ENCODE data around the gene IRF4. TPM values are rescaled to one million over a fixed set of nuclear protein-coding genes. Genes with fewer than 3 reads are reported as not detected.

IRF4 gene
- total RNA-seq, 2 experiments from 2014 or later: 16.9 to 20.8 TPM

DNA sequence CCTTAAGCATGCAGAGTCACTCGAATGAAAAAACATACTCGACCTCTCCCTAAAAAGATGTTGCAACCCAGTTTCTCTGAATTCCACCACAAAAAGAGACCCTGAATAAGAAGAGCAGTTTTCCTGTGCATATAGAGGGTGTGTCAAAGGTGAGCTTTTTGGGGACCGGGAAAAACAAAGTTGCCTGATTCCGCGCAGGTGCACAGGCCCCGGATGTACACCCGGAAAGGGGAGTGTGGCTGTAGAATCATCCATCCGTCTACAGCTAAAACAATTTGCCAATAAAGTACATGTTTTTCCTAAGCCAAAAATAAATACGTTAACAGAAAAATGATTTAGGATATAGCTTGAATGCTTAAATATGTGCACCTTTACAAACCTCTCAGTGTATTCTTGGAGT lies 41.2 kb upstream of the IRF4 start:
- no peaks in the 10 kb centered on the region for H3K4me1 ChIP-seq (ENCODE audit: insufficient read depth, low read length)
- ChIA-PET POLR2A (interaction anchor here (1.2 kb wide), 1 partner anchor 9 kb away, joined by 4 read pairs; no protein-coding TSS in a partner anchor), CTCF (interaction anchor here (0.7 kb wide), 1 partner anchor 10 kb away, joined by 3 read pairs; no protein-coding TSS in a partner anchor)
- no peak overlapping the region for H3K27ac ChIP-seq (ENCODE audit: low read depth in 1 of 2, low read length in 2 of 2)
- Mint-ChIP-seq H3K9me3 (no peaks in the 10 kb centered on the region), H3K27me3 (no peaks in the 10 kb centered on the region), H3K27ac (no peak overlapping the region), H3K4me1 (ENCODE audit: low read depth) (no peaks in the 10 kb centered on the region), H3K36me3 (ENCODE audit: low read depth) (peaks cover 62% of the 10 kb centered on the region), H3K4me3 (no peak overlapping the region)
- DNase-seq (no peak), ATAC-seq (ENCODE audit: poor library complexity) (no peak)
- H3K36me3 ChIP-seq (ENCODE audit: insufficient read depth, low read length): peaks cover 12% of the 10 kb centered on the region
- TF ChIP-seq, protein P1, sequence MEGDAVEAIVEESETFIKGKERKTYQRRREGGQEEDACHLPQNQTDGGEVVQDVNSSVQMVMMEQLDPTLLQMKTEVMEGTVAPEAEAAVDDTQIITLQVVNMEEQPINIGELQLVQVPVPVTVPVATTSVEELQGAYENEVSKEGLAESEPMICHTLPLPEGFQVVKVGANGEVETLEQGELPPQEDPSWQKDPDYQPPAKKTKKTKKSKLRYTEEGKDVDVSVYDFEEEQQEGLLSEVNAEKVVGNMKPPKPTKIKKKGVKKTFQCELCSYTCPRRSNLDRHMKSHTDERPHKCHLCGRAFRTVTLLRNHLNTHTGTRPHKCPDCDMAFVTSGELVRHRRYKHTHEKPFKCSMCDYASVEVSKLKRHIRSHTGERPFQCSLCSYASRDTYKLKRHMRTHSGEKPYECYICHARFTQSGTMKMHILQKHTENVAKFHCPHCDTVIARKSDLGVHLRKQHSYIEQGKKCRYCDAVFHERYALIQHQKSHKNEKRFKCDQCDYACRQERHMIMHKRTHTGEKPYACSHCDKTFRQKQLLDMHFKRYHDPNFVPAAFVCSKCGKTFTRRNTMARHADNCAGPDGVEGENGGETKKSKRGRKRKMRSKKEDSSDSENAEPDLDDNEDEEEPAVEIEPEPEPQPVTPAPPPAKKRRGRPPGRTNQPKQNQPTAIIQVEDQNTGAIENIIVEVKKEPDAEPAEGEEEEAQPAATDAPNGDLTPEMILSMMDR (IDR thresholded peaks at IDR 0.05): no peak
- intact Hi-C loops (cut with DNase I, micrococcal nuclease): no loop called here
- no peak overlapping the region for H3K4me3 ChIP-seq (ENCODE audit: low read length)
- no peaks in the 10 kb centered on the region for H3K27me3 ChIP-seq (ENCODE audit: control insufficient read depth in 1 of 2, insufficient read depth in 2 of 2, low read length in 2 of 2)
- peaks cover 0 to 54% of the 10 kb centered on the region in 2 experiments for H3K9me3 ChIP-seq (ENCODE audit: control insufficient read depth in 1 of 2, insufficient read depth in 1 of 2, low read length in 2 of 2)

DNA sequence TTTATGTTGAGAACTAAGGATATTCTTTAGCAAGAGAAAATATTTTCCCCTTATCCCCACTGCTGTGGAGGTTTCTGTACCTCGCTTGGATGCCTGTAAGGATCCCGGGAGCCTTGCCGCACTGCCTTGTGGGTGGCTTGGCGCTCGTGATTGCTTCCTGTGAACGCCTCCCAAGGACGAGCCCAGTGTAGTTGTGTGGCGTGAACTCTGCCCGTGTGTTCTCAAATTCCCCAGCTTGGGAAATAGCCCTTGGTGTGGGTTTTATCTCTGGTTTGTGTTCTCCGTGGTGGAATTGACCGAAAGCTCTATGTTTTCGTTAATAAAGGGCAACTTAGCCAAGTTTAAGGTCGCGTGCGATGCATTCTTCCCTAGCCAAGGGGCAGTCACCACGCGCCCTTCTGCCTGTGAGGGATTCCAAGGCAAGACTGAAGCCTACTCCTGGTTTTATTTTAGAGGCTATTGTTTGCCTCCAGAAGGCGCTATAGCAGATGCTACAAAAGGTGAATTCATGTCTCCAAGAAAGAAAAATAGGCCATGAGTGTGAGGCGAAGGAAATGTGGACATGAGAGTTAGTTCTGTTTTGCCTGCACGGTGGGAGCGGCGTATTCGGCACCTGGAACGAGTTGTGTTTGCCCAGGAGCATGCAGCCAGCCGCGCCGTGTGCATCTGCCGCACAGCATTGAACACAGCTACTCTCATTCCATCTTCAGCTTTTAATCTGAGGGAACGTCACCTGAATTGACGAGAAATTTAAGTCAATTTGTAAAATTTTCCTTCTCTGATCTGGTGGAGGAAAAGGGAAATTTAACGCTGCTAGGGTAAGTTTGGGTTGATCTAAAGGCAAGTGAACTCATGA lies 40.3 kb upstream of the IRF4 start:
- Histone ChIP-seq H3K9me3 (ENCODE audit: control insufficient read depth in 1 of 2, insufficient read depth in 1 of 2, low read length in 2 of 2) (peaks cover 0 to 54% of the 10 kb centered on the region in 2 experiments), H3K27me3 (ENCODE audit: control insufficient read depth in 1 of 2, insufficient read depth in 2 of 2, low read length in 2 of 2) (no peaks in the 10 kb centered on the region), H3K4me1 (ENCODE audit: insufficient read depth, low read length) (no peaks in the 10 kb centered on the region), H3K4me3 (ENCODE audit: low read length) (no peak overlapping the region), H3K27ac (ENCODE audit: low read depth in 1 of 2, low read length in 2 of 2) (no peak overlapping the region), H3K36me3 (ENCODE audit: insufficient read depth, low read length) (peaks cover 12% of the 10 kb centered on the region)
- TF ChIP-seq, protein P1 (IDR thresholded peaks at IDR 0.05): no peak
- H3K36me3 Mint-ChIP-seq (ENCODE audit: low read depth): peaks cover 53% of the 10 kb centered on the region
- H3K27me3 Mint-ChIP-seq: no peaks in the 10 kb centered on the region
- no peaks in the 10 kb centered on the region for H3K9me3 Mint-ChIP-seq
- ATAC-seq (ENCODE audit: poor library complexity) (no peak), DNase-seq (no peak)
- POLR2A ChIA-PET: interaction anchor here (0.6 kb wide), 1 partner anchor 11 kb away, joined by 3 read pairs; no protein-coding TSS in a partner anchor
- CTCF ChIA-PET: interaction anchor here (0.7 kb wide), 1 partner anchor 11 kb away, joined by 3 read pairs; no protein-coding TSS in a partner anchor
- intact Hi-C loops (cut with DNase I, micrococcal nuclease): no loop called here
- no peak overlapping the region for H3K4me3 Mint-ChIP-seq
- H3K4me1 Mint-ChIP-seq (ENCODE audit: low read depth): no peaks in the 10 kb centered on the region
- no peak overlapping the region for H3K27ac Mint-ChIP-seq

DNA sequence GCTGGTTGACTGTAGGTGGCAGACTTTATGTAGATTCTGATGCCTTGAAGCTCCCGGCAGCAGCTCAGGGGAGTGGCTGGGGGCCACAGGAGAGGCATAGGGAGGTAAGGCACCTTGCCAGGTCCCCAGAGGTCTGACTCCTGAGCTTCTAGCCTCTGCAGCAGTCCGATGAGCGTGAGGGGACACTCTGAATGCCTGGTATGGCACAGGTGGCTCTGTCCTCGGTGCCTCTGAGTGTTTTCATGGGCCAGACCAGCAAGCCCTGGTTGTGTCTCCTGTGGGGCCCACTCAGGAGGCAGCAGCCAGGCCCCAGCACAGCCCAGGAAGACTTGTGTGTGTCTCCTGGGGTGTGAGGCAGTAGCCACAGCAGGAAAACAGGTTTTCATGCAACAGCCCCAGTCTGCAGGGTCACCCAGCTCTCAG lies 39.7 kb upstream of the IRF4 start:
- DNase-seq (no peak), ATAC-seq (ENCODE audit: poor library complexity) (no peak)
- Mint-ChIP-seq H3K27me3 (no peaks in the 10 kb centered on the region), H3K9me3 (no peaks in the 10 kb centered on the region), H3K36me3 (ENCODE audit: low read depth) (peaks cover 47% of the 10 kb centered on the region), H3K4me1 (ENCODE audit: low read depth) (no peaks in the 10 kb centered on the region), H3K27ac (no peak overlapping the region), H3K4me3 (no peak overlapping the region)
- TF ChIP-seq, protein P1 (IDR thresholded peaks at IDR 0.05): no peak
- CTCF ChIA-PET: no interaction called here
- no peak overlapping the region for H3K4me3 ChIP-seq (ENCODE audit: low read length)
- peaks cover 12% of the 10 kb centered on the region for H3K36me3 ChIP-seq (ENCODE audit: insufficient read depth, low read length)
- no peak overlapping the region for H3K27ac ChIP-seq (ENCODE audit: low read depth in 1 of 2, low read length in 2 of 2)
- no peaks in the 10 kb centered on the region for H3K27me3 ChIP-seq (ENCODE audit: control insufficient read depth in 1 of 2, insufficient read depth in 2 of 2, low read length in 2 of 2)
- peaks cover 0 to 58% of the 10 kb centered on the region in 2 experiments for H3K9me3 ChIP-seq (ENCODE audit: control insufficient read depth in 1 of 2, insufficient read depth in 1 of 2, low read length in 2 of 2)
- intact Hi-C loops (cut with DNase I, micrococcal nuclease): no loop called here
- POLR2A ChIA-PET: interaction anchor here (0.6 kb wide), 1 partner anchor 12 kb away, joined by 3 read pairs; no protein-coding TSS in a partner anchor
- H3K4me1 ChIP-seq (ENCODE audit: insufficient read depth, low read length): no peaks in the 10 kb centered on the region
